GM06990 (cell line): ENCODE measurements around the gene EPHA6.
"Not testable (repeated sequence)": the region's sequence is repeated elsewhere in the genome, so short reads cannot be mapped to it uniquely, and the experiment has no call there.

Source experiments
- DNase-seq: peaks from one replicate; pipeline ENCODE4 v3.0.0-alpha.2; 2011; ENCODE audit not compliant: insufficient read length; ENCODE audit errors: extremely low read depth
- H3K27me3 ChIP-seq: replicated peaks from 2 replicates; pipeline ENCODE4 v1.6.0; 2011; ENCODE audit warnings: low read length; ENCODE audit not compliant: control insufficient read depth, insufficient read depth
- H3K36me3 ChIP-seq: 2 replicates; pipeline ENCODE4 v1.5.1; 2011; ENCODE audit warnings: low read length; ENCODE audit not compliant: control insufficient read depth, insufficient read depth
- H3K4me3 ChIP-seq: replicated peaks from 2 replicates; pipeline ENCODE4 v1.5.1; 2011; ENCODE audit warnings: low read depth, mild to moderate bottlenecking, control low read depth, low read length
- TF ChIP-seq, protein P1 (sequence below): IDR thresholded peaks from 2 replicates; pipeline ENCODE4 v1.5.1; 2011; ENCODE audit warnings: low read length, control low read depth, mild to moderate bottlenecking, inconsistent platforms; ENCODE audit not compliant: insufficient read depth, poor library complexity, severe bottlenecking

Gene EPHA6

DNA sequence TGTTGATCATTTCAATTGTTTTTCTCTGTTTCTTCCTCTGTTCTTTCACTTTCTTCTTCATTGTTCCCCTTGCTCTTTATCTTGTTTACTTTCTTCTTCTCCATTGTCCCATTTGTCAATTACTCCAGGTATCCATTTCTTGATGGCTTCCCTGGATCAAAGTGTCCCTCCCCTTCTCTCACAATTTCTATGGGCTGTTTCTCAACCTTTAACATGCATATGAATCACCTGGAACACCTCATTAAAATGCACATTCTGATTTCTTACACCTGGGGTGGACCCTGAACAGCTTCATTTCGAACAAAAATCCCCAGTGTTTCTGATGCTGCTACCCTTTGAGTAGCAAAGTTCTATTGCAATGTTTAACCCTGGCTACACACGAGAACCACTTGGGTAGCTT lies 454.8 kb downstream of the EPHA6 start:
- Histone ChIP-seq H3K4me3 (no peak overlapping the region), H3K27me3 (no peaks in the 10 kb centered on the region), H3K36me3 (no peaks in the 10 kb centered on the region)
- TF ChIP-seq, protein P1, sequence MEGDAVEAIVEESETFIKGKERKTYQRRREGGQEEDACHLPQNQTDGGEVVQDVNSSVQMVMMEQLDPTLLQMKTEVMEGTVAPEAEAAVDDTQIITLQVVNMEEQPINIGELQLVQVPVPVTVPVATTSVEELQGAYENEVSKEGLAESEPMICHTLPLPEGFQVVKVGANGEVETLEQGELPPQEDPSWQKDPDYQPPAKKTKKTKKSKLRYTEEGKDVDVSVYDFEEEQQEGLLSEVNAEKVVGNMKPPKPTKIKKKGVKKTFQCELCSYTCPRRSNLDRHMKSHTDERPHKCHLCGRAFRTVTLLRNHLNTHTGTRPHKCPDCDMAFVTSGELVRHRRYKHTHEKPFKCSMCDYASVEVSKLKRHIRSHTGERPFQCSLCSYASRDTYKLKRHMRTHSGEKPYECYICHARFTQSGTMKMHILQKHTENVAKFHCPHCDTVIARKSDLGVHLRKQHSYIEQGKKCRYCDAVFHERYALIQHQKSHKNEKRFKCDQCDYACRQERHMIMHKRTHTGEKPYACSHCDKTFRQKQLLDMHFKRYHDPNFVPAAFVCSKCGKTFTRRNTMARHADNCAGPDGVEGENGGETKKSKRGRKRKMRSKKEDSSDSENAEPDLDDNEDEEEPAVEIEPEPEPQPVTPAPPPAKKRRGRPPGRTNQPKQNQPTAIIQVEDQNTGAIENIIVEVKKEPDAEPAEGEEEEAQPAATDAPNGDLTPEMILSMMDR = no peak
- no peak for DNase-seq

DNA sequence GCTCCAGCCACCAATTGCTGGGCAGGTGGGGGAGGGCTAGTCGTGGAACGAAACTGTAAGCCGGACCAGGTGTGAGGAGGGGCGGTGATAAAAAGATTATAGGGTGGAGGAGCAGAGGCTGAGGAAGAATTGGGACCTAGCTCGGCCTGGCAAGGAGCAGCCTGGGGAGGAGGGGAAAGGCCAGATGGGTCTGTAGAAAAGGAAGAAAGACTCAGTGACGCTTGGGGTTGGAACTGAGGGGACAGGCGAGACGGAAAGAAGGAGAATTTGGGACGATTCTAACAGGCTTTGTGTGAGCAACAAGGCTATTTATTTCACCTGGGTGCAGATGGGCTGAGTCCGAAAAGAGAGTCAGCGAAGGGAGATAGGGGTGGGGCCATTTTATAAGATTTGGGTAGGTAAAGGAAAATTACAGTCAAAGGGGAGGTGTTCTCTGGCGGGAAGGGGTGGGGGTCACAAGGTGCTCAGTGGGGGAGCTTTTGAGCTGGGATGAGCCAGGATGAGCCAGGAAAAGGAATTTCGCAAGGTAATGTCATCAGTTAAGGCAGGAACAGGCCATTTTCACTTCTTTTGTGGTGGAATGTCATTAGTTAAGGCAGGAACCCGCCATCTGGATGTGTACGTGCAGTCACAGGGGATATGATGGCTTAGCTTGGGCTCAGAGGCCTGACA lies 462.6 kb downstream of the EPHA6 start:
- DNase-seq, H3K27me3 ChIP-seq, H3K36me3 ChIP-seq, H3K4me3 ChIP-seq: not testable (repeated sequence)

DNA sequence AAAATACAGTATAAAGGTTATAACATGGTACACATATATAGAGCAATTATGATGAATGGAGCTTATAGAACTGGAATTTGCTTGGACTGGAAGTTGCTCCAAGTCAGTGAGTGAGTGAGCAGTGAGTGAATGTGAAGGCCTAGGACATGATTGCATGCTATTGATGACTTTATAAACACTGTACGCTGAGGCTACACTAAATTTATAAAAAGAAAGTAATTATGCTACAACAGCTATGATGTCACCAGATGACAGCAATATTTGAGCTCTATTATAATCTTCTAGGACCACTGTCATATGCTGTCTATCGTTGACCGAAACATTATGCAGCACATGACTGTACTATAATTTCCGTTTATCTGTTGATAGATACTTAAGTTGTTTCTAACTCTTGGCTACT lies 463.3 kb downstream of the EPHA6 start:
- H3K36me3 ChIP-seq = no peaks in the 10 kb centered on the region
- TF ChIP-seq, protein P1 = no peak
- H3K27me3 ChIP-seq = no peaks in the 10 kb centered on the region
- no peak for DNase-seq
- H3K4me3 ChIP-seq = no peak overlapping the region

DNA sequence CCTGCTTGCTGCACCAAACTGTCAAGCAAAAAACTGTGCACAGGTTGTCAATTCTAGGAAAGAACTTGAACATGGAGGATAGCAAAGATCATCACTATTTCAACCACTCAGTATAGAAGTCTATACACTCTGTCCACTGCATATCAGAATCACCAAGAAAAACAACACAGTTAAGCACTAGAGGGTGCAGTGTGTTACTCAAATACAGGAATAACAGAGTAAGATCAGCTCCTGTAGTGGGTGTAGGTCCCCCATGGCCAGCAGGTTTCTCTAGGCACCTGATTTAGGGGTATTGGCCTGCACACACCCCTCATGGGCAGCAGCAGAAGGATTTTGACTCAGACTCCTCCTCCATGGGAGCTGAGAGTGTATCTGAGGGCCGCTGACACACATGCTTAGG lies 464.1 kb downstream of the EPHA6 start:
- H3K36me3 ChIP-seq = no peaks in the 10 kb centered on the region
- no peak for DNase-seq
- H3K27me3 ChIP-seq = no peaks in the 10 kb centered on the region
- TF ChIP-seq, protein P1 = no peak
- no peak overlapping the region for H3K4me3 ChIP-seq

DNA sequence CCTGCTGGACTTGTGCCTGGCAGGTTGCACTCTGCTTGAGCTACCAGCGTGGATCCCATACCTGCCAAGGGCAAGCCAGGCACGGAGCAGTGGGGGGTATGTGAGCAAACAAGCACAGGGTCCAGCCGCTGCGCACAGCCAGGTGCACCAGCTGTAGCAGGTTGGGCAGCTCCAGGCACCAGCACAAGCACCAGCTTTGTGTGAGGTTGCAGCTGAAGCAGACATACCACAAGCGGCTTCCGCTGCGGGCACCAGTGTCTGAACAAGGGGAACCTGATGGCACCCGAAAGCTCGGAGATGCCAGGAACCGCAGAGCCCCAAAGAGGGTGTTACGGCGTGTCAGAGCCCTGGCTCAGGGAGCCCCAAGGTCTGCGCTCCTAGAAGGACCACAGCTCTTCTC lies 477.5 kb downstream of the EPHA6 start:
- no peak overlapping the region for H3K4me3 ChIP-seq

DNA sequence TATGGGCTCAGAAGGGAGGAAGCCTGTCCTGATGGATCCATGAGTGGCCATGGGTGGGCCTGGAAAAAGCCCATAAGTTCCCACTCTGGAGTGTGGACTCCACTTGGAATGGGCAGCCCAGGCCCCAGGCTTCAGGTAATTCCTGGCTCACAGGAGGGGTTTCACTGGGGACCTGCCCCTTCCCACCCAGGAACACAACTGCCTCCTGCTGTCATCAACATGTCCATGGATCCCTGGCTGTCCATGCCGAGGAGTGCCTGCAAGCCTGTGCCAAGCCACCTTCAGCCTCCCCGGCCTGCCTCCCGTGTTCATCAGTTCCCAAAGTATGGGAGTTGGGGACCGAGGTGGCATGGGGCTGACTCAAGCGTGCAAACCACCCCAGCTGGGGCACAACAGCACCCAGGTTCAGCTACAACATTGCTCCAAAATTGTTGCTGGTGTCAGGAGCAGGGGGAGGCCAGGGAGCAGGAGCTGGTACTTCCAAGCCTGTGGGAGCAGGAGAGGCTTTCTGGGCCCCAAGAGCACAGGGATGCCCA lies 479.3 kb downstream of the EPHA6 start:
- Histone ChIP-seq H3K36me3 (no peaks in the 10 kb centered on the region), H3K27me3 (no peaks in the 10 kb centered on the region)

More for the DNA sequence above, 477.5 kb downstream of the EPHA6 start:
- Histone ChIP-seq H3K36me3 (no peaks in the 10 kb centered on the region), H3K27me3 (no peaks in the 10 kb centered on the region)
- no peak for DNase-seq
- TF ChIP-seq, protein P1 = no peak

More for the DNA sequence above, 479.3 kb downstream of the EPHA6 start:
- TF ChIP-seq, protein P1 = no peak
- no peak overlapping the region for H3K4me3 ChIP-seq
- DNase-seq = no peak
